NCI-H1417 treated with DMSO at 0.1 percent for 48 hours (cell line): ENCODE measurements around the gene UNC13C.
"Not testable (repeated sequence)": the region's sequence is repeated elsewhere in the genome, so short reads cannot be mapped to it uniquely, and the experiment has no call there.

Source experiments
- DNase-seq: peaks from one replicate; lab custom pipeline; 2025; lab: John Stamatoyannopoulos, UW

UNC13C gene

GRCh38 chr15:53978253-53978906 lies at the start of gene UNC13C:
Gene UNC13C, plus strand, starts transcription at chr15:53978441. Its CDS starts 34,463 bp downstream, at chr15:54012904.
- DNase-seq = no peak

- DNase-seq = no peak
Observed at GRCh38 chr15:53936137-53936536, 42.1 kb upstream of the UNC13C start.

- DNase-seq = not testable (repeated sequence)
Observed at GRCh38 chr15:53937632-53938031, 40.6 kb upstream of the UNC13C start.

- no peak for DNase-seq
Observed at GRCh38 chr15:53950572-53950971, 27.7 kb upstream of the UNC13C start.

- DNase-seq = no peak
Observed at GRCh38 chr15:53955396-53955795, 22.8 kb upstream of the UNC13C start.

DNA sequence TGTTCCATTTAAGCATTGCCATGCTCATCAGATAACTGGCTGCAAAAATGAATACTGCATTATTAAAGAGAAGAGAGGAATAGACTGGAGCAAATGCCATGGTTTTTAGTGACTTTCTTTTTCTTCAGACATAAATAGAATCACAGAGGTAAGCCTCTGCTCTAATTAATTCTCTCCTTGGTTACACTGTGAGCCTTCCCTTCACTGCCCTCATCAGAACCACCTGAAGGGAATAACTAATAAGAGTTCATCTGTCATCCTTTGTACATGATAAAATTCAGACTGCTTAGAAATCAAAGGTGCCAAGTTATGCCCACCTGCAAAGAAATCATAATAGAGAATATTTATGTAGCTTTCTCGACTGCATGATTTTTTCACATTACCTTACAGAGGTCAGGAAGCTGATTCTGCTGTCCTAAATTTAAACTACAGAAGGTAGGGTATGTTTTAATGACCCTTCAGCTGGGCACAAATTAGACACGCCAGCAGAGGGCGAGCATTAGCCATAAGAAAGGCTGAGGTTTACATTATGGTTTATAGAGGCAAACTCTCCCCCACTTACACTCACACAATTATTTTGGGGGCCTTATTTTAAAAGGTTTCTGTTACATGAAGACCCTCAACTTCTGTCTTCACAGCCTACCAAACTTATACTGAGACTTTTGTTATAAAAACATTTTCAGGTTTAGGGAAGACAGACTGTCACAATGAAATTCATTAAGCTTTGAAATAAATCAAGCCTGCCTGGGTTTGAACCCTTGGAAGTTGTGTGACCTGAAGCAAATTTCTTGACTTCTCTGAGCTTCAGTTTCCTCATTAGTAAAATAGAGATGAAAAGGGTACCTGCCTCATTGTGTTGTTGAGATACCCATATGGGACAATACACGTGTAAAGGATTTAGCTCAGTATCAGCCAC lies 15.3 kb upstream of the UNC13C start:
- DNase-seq = no peak

- DNase-seq = no peak
Observed at GRCh38 chr15:53963801-53964200, 14.4 kb upstream of the UNC13C start.

GRCh38 chr15:53974121-53974520 lies 4.1 kb upstream of the UNC13C start:
- no peak for DNase-seq

GRCh38 chr15:53974813-53975212 lies 3.4 kb upstream of the UNC13C start:
- no peak for DNase-seq

- no peak for DNase-seq
Observed at GRCh38 chr15:53976844-53977392, 1.3 kb upstream of the UNC13C start.

GRCh38 chr15:53979051-53979788 lies 979 bp downstream of the UNC13C start:
- DNase-seq = no peak

- DNase-seq = no peak
Observed at GRCh38 chr15:53980021-53980420, 1.8 kb downstream of the UNC13C start.

- DNase-seq = no peak
Observed at GRCh38 chr15:53982071-53982680, 3.9 kb downstream of the UNC13C start.

DNA sequence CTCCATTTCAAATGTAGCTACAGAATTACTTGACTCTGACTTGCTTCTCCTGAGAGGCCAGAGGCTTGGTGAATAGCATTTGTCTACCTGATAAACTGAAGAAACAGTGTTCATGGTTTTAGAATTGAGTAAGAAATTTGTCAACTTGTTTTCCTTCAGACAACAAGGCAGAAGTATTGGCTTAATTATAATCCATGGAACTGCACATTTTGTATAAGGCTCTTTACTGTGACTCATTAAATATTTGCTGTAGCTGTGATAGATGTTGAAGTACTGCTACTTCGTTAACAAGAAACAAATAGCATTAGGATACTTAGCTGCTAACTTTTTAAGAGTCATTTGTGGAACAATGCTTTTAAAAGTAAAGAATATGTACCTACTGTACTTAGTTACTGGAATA lies 4.6 kb downstream of the UNC13C start:
- DNase-seq = no peak

GRCh38 chr15:53984221-53984620 lies 6.0 kb downstream of the UNC13C start:
- no peak for DNase-seq

DNA sequence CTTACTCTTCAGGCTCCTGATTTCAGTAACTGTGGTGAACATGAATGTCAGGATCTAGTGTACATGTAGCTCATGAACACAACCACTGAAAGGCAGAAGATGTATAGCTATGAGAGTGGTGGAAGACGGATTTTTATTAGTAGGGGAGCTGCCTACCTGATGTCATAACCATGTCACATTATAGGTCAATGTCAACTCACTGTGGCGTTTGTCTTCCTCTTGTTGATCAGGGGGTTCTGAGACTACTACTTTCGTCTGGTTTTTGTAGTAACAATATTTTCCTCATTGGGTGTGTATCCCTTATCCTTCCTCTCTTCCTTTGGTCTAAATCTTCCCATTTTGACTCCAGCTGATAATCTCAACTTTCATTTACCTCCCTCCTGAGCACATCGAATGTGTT lies 7.3 kb downstream of the UNC13C start:
- no peak for DNase-seq

- DNase-seq = no peak
Observed at GRCh38 chr15:53987480-53987879, 9.2 kb downstream of the UNC13C start.

DNA sequence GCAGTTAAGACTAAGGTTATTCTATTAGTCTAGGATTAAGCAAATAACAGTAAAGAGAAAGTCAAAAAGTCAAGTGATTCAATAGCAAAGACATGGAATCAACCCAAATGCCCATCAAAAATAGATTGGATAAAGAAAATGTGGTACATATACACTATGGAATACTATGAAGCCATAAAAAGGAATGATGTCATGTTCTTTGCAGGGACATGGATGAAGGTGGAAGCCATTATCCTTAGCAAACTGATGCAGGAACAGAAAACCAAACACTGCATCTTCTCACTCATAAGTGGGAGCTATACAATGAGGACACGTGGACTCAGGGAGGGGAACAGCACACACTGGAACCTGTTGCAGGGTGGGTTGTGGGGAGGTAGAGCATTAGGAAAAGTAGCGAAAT lies 29.0 kb downstream of the UNC13C start:
- no peak for DNase-seq

- DNase-seq = no peak
Observed at GRCh38 chr15:54011656-54012055, 33.4 kb downstream of the UNC13C start.

DNA sequence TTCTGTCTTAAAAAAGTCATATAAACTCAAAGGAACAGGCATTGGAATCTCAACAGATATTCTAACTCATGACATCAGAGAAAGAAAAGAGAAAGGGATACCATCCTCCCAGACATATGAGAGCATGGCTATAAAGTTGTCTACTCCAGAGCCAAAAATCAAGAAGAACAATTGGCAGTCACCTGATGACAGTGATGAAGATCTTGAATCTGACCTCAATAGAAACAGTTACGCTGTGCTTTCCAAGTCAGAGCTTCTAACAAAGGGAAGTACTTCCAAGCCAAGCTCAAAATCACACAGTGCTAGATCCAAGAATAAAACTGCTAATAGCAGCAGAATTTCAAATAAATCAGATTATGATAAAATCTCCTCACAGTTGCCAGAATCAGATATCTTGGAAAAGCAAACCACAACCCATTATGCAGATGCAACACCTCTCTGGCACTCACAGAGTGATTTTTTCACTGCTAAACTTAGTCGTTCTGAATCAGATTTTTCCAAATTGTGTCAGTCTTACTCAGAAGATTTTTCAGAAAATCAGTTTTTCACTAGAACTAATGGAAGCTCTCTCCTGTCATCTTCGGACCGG lies 35.9 kb downstream of the UNC13C start:
- DNase-seq = no peak

GRCh38 chr15:54017251-54017650 lies 39.0 kb downstream of the UNC13C start:
- no peak for DNase-seq

- no peak for DNase-seq
Observed at GRCh38 chr15:54017959-54018358, 39.7 kb downstream of the UNC13C start.
